Measurements from ENCODE around the gene ARPC3. TPM values are rescaled to one million over a fixed set of nuclear protein-coding genes. Genes with fewer than 3 reads are reported as not detected.
A peak's percentile ranks its signal among the peaks of the same experiment; 100 is the strongest.

Gene ARPC3
- 100 to 1,000 TPM in 3 of 6 experiments, 10 to 100 TPM in 3; 65.4 to 291 (median 101) TPM for total RNA-seq
- long read RNA-seq, transcript ARPC3-201 (7 exons, 1,014 nt) = major isoform, 47 of 51 reads
- long read RNA-seq, partial matches to known transcripts = 3 of 51 reads
- long read RNA-seq, other reads (novel, unspliced or antisense) = 1 of 51 reads

- peaks cover 0 to 7% (median under 1%) of the 10 kb centered on the region in 4 donors for H3K36me3 ChIP-seq
- H3K27me3 ChIP-seq = no peaks in the 10 kb centered on the region
- 0% methylated on average over 35 of the region's 51 CpGs for WGBS (ENCODE audit: insufficient coverage, low coverage, low lambda C conversion rate, missing lambda C conversion rate)
- H3K4me3 ChIP-seq = peak within 1 kb of the TSS; percentile 69 to 92 (median 85)
- peak within 1 kb of the TSS; percentile 81 to 89 (median 86) for H3K27ac ChIP-seq
- peaks cover 0 to 30% (median 4%) of the 10 kb centered on the region in 4 donors for H3K4me1 ChIP-seq
- DNase-seq = peak; percentile 96 to 97 (median 97)
- TF ChIP-seq, protein P1, sequence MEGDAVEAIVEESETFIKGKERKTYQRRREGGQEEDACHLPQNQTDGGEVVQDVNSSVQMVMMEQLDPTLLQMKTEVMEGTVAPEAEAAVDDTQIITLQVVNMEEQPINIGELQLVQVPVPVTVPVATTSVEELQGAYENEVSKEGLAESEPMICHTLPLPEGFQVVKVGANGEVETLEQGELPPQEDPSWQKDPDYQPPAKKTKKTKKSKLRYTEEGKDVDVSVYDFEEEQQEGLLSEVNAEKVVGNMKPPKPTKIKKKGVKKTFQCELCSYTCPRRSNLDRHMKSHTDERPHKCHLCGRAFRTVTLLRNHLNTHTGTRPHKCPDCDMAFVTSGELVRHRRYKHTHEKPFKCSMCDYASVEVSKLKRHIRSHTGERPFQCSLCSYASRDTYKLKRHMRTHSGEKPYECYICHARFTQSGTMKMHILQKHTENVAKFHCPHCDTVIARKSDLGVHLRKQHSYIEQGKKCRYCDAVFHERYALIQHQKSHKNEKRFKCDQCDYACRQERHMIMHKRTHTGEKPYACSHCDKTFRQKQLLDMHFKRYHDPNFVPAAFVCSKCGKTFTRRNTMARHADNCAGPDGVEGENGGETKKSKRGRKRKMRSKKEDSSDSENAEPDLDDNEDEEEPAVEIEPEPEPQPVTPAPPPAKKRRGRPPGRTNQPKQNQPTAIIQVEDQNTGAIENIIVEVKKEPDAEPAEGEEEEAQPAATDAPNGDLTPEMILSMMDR (IDR thresholded peaks at IDR 0.05) = peak; percentile 87 to 95 (median 90)
- TF ChIP-seq POLR2A (IDR thresholded peaks at IDR 0.05) = peak; percentile 64
- intact Hi-C loops (cut with DNase I) = loop anchor here in 1 of 2 donors (10.0 kb wide), 2 partner anchors 65 to 145 kb away; no protein-coding TSS in a partner anchor
- peak; percentile 94 to 98 (median 96) for ATAC-seq
- H3K9me3 ChIP-seq = no peaks in the 10 kb centered on the region
Observed at GRCh38 chr12:110449799-110450497, at the start of gene ARPC3. ARPC3 (minus strand) TSS chr12:110450337; CDS start chr12:110450260, 77 bp downstream.

- 24% methylated on average over 4 of the region's 4 CpGs for WGBS (ENCODE audit: insufficient coverage, low coverage, low lambda C conversion rate, missing lambda C conversion rate)
- H3K9me3 ChIP-seq = no peaks in the 10 kb centered on the region
- no peak overlapping the region for H3K4me3 ChIP-seq
- intact Hi-C loops (cut with DNase I) = no loop called here
- peaks cover 0 to 28% (median 12%) of the 10 kb centered on the region in 4 donors for H3K4me1 ChIP-seq
- H3K27me3 ChIP-seq = no peaks in the 10 kb centered on the region
- ATAC-seq (no peak), DNase-seq (no peak)
- TF ChIP-seq, protein P1 (IDR thresholded peaks at IDR 0.05) = no peak
- TF ChIP-seq POLR2A (IDR thresholded peaks at IDR 0.05) = no peak
- H3K36me3 ChIP-seq = peaks cover 0 to 19% (median 6%) of the 10 kb centered on the region in 4 donors
- no peak overlapping the region for H3K27ac ChIP-seq
Observed at GRCh38 chr12:110498984-110499706, 49.0 kb upstream of the ARPC3 start.

DNA sequence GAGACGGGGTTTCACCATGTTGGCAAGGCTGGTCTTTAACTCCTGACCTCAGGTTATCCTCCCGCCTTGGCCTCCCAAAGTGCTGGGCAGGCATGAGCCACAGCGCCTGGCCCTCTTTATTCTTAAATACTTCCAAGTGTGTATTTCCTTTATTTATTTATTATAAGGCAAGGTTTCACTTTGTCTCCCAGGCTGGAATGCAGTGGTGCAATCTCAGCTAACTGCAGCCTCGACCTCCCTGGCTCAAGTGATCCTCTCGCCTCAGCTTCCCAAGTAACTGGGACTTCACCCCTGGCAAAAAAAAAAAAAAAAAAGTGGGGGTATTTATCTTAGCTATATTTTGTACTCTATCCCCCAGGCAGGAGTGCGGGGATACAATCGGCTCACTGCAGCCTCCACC is 25.3 kb upstream of the ARPC3 start:
- Histone ChIP-seq H3K4me1 (no peaks in the 10 kb centered on the region), H3K9me3 (no peaks in the 10 kb centered on the region), H3K36me3 (no peaks in the 10 kb centered on the region), H3K27me3 (no peaks in the 10 kb centered on the region), H3K4me3 (no peak overlapping the region), H3K27ac (no peak overlapping the region)
- no peak for DNase-seq
- 99% methylated on average over 6 of the region's 7 CpGs for WGBS (ENCODE audit: insufficient coverage, low coverage, low lambda C conversion rate, missing lambda C conversion rate)
- ATAC-seq = no peak
- TF ChIP-seq, protein P1 (IDR thresholded peaks at IDR 0.05) = no peak
- no peak for TF ChIP-seq POLR2A (IDR thresholded peaks at IDR 0.05)
- intact Hi-C loops (cut with DNase I) = no loop called here

DNA sequence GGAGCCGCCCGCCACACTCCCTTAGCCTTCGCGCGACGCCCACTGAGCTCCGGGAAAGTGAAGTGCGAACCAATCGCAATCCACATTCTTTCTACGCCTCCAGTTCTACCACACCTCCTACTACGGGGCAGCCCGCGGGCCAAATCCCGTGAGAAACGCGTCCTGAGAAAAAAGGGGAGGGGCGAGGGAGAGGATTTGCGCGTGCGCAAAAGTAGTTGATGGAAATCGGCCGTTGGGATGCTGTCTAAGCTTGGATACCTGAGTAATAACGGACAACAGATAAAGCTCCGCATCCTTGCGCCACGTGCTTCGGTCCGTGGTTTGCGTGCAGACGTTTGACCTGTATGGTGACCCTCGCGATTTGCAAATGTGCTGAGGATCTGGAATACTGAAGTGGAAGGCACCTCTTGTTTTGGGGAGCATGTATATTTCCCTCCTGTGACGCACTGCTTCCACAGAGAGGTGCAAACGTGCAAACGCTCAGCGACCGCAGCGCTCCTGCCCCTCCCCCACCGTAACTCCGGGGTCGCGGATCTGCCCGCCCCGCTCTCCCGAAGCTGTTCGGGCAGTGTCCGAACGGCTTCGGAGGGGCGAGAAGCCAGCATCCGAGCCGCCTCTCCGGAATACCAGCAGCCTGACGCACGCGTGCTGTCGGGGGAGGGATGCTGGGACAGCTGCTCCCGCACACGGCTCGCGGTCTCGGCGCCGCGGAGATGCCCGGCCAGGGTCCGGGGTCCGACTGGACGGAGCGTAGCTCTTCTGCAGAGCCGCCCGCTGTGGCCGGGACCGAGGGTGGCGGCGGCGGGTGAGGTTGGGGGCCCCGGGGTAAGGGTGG is 18.3 kb upstream of the ARPC3 start, which contains the start of the genes FAM216A and GPN3:
FAM216A (plus strand) TSS at position 632 of the 835 bp plus-strand sequence; CDS start at position 663, 31 bp downstream.
GPN3 (minus strand) TSS at position 44 of the 835 bp plus-strand sequence. CDS start 54 bp downstream, outside the sequence.
- ATAC-seq = peak; percentile 92 to 94 (median 94)
- Histone ChIP-seq H3K4me1 (peaks cover 0 to 15% (median 5%) of the 10 kb centered on the region in 4 donors), H3K36me3 (peaks cover 0 to 15% (median 3%) of the 10 kb centered on the region in 4 donors), H3K27ac (peak within 1 kb of the TSS; percentile 80 to 90 (median 89)), H3K27me3 (no peaks in the 10 kb centered on the region), H3K4me3 (peak within 1 kb of the TSS; percentile 79 to 88 (median 79)), H3K9me3 (no peaks in the 10 kb centered on the region)
- DNase-seq = peak; percentile 95 to 98 (median 97)
- WGBS (ENCODE audit: insufficient coverage, low coverage, low lambda C conversion rate, missing lambda C conversion rate) = 0% methylated on average over 24 of the region's 78 CpGs
- no peak for TF ChIP-seq POLR2A (IDR thresholded peaks at IDR 0.05)
- TF ChIP-seq, protein P1 (IDR thresholded peaks at IDR 0.05) = no peak
- intact Hi-C loops (cut with DNase I) = no loop called here
